ENCODE measurements around the gene NSF.
"Not testable (repeated sequence)": the region's sequence is repeated elsewhere in the genome, so short reads cannot be mapped to it uniquely, and the experiment has no call there.

NSF gene

DNA sequence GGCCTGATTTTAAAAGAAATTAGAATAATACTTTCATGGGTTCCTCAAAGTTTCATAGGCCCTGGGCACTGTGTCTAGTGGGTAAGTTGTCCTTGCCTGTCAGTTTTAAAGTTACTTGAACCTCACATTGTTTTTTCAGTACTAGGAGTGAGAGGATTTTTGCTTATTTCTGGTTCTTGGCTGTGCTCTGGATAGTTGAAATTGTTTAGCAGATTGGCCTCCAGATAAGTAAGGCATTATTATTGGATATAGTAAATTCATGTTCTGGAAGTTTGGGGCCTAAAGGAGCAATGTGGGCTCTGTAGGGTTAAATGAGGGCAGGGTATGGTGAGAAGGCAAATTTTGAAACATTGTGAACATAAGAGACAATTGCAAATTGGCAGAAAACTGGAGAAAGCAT, 149.5 kb downstream of the NSF start:
- H3K27me3 Mint-ChIP-seq (ENCODE audit: low read depth) = no peaks in the 10 kb centered on the region
- no peak overlapping the region for H3K27ac Mint-ChIP-seq
- H3K36me3 Mint-ChIP-seq (ENCODE audit: low read depth) = peaks cover 2% of the 10 kb centered on the region
- no peaks in the 10 kb centered on the region for H3K4me1 Mint-ChIP-seq (ENCODE audit: low read depth)
- H3K4me3 Mint-ChIP-seq = no peak overlapping the region
- no peaks in the 10 kb centered on the region for H3K9me3 Mint-ChIP-seq
- no peak for DNase-seq (ENCODE audit: low spot score)

DNA sequence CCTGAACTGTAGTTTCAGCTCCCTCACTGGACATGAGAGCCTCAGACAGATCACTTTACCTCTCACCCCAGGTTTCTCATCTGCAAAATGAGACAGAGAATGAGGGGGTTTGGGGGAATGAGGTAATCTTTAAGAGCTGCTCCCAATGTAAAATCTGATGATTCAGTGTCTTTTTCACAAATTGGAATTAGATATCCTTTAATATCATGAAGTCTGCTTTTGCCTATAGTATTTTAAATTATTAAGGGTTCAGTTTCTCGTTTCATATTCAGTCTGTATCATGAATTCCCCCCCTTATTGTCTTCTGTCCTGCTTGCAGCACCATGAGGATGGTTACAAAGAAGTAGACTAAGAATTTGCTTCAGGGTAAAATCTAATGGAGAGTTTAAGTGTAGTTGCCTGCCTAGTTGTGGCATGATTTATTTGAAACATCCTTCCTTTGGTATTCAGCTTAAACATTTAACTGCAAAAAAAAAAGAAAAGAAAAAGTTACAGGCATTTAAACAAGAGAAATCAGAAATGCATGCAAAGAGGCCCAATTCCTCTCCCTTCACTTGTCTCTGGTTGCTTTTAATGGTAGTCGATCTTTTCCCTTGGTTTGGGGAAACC, 150.8 kb downstream of the NSF start:
- no peak overlapping the region for H3K27ac Mint-ChIP-seq
- H3K36me3 Mint-ChIP-seq (ENCODE audit: low read depth) = peaks cover 2% of the 10 kb centered on the region
- no peak for DNase-seq (ENCODE audit: low spot score)
- no peaks in the 10 kb centered on the region for H3K4me1 Mint-ChIP-seq (ENCODE audit: low read depth)
- no peaks in the 10 kb centered on the region for H3K9me3 Mint-ChIP-seq
- H3K4me3 Mint-ChIP-seq = no peak overlapping the region
- no peaks in the 10 kb centered on the region for H3K27me3 Mint-ChIP-seq (ENCODE audit: low read depth)

DNA sequence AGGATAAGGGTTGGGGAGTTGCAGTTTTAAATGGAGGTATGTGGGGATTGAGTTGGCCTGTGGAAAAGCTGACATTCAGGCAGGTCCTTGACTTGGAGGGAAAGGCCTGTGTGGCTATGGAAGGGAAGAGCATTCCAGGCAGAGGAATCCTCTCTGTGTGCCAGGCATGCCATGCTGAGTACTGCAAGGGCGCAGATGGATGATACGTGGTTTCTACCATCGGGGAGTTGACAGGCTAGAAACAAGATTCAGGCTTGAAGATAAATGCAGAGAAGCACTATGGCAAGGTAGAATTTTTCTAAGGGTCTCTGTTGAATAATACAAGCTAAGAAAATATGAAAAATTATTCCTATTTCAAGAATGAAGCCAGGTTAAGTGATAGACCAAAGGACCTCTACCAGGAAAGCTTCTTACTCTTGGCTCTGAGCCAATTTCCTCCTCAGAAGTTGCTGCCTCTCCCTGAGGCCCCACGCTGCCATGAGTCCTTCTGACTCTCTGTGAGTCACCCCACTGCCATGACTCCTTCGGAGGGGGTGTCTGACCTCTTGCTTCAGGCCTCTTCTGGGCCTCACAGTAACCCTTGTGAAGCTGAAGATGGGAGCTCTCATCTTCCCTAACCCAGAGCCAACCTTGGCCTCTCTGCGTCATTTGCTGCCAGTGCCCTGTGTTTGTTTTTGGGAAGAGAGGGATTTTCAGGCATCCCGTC, 152.2 kb downstream of the NSF start:
- H3K4me3 Mint-ChIP-seq = no peak overlapping the region
- DNase-seq (ENCODE audit: low spot score) = no peak
- no peaks in the 10 kb centered on the region for H3K9me3 Mint-ChIP-seq
- no peak overlapping the region for H3K27ac Mint-ChIP-seq
- H3K4me1 Mint-ChIP-seq (ENCODE audit: low read depth) = no peaks in the 10 kb centered on the region
- H3K27me3 Mint-ChIP-seq (ENCODE audit: low read depth) = no peaks in the 10 kb centered on the region
- H3K36me3 Mint-ChIP-seq (ENCODE audit: low read depth) = no peaks in the 10 kb centered on the region

DNA sequence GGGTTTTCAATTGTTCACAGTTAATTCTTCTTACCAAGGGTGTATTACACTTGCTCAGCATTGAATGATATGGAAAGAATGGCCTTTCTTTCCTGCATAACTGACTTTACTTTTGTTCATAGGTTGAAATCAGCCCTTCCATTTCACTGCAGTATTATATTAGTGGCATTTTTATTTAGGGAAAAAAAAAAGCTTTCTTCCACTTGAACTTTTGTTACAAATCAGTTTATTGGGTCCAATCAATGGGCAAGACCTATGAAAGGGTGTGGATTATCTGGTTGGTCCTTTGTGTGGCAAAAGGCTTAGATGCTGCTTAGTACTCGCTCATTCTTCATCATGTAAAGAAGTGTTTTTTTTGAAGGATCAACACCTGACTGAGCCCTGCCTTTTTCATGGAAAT, 154.0 kb downstream of the NSF start:
- H3K27ac Mint-ChIP-seq = no peak overlapping the region
- H3K4me3 Mint-ChIP-seq = no peak overlapping the region
- H3K4me1 Mint-ChIP-seq (ENCODE audit: low read depth) = no peaks in the 10 kb centered on the region
- no peaks in the 10 kb centered on the region for H3K9me3 Mint-ChIP-seq
- peaks cover 4% of the 10 kb centered on the region for H3K36me3 Mint-ChIP-seq (ENCODE audit: low read depth)
- DNase-seq (ENCODE audit: low spot score) = no peak
- no peaks in the 10 kb centered on the region for H3K27me3 Mint-ChIP-seq (ENCODE audit: low read depth)

DNA sequence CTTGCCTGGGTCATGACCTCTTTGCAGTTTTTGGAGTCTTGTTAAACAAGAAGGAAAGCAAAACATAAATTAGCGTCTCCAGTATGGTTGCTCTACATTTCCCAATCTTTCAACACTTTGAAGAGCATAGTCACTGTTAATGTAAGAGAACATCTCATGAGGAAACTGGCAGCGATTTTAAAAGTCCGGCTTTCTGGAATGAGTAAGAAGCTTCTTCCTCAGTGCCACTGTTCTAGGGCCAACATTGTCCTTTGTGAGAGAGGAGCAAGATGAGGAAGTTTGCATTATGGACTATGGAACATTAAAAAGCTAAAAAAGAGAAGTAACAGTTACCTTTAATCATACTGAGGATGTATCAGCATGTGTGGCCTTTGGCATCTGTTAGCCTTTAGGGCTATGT, 154.9 kb downstream of the NSF start:
- Mint-ChIP-seq H3K4me1 (ENCODE audit: low read depth) (no peaks in the 10 kb centered on the region), H3K27me3 (ENCODE audit: low read depth) (no peaks in the 10 kb centered on the region), H3K4me3 (no peak overlapping the region), H3K36me3 (ENCODE audit: low read depth) (peaks cover 4% of the 10 kb centered on the region), H3K27ac (no peak overlapping the region), H3K9me3 (no peaks in the 10 kb centered on the region)
- DNase-seq (ENCODE audit: low spot score) = no peak

DNA sequence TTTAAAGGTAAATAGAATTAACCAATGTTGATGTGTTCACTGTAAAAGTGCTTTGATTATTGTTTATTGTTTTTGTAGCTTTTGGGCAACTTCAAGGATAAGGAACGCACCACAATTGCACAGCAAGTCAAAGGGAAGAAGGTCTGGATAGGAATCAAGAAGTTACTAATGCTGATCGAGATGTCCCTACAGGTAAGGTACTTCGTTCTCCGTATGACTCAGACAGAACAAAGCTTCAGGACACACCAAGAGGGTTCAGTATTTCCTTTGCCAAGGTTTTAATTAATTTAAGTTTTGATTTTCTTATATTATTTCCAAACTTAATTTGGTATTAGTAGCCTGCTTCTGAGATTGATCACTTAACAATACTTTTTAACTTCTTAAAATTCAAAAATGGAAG, 161.0 kb downstream of the NSF start:
- Mint-ChIP-seq H3K36me3 (ENCODE audit: low read depth) (peaks cover 26% of the 10 kb centered on the region), H3K9me3 (no peaks in the 10 kb centered on the region), H3K4me1 (ENCODE audit: low read depth) (no peaks in the 10 kb centered on the region), H3K27ac (no peak overlapping the region), H3K27me3 (ENCODE audit: low read depth) (no peaks in the 10 kb centered on the region), H3K4me3 (no peak overlapping the region)
- DNase-seq (ENCODE audit: low spot score) = no peak

DNA sequence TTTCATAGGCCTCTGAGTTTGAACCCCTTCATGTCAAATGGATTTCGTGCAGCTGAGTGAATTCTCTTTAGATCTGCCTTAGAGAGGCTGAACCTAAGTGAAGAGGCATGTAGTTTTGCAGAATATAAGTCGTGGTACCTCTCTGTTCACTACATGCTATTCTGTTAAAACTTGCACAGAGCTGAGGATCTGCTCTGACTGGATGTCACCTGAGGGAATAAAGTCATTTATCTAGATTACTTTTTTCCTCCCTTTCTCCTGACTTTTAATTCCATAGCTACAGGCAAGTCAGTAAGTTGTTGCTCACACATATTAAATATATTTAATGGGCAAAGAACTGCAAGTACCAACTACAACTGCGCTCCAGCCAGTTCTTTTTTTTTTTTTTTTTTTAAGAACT, 163.3 kb downstream of the NSF start:
- Mint-ChIP-seq H3K36me3 (ENCODE audit: low read depth) (peaks cover 25% of the 10 kb centered on the region), H3K4me3 (no peak overlapping the region), H3K9me3 (no peaks in the 10 kb centered on the region), H3K27ac (no peak overlapping the region), H3K4me1 (ENCODE audit: low read depth) (no peaks in the 10 kb centered on the region), H3K27me3 (ENCODE audit: low read depth) (no peaks in the 10 kb centered on the region)
- no peak for DNase-seq (ENCODE audit: low spot score)

DNA sequence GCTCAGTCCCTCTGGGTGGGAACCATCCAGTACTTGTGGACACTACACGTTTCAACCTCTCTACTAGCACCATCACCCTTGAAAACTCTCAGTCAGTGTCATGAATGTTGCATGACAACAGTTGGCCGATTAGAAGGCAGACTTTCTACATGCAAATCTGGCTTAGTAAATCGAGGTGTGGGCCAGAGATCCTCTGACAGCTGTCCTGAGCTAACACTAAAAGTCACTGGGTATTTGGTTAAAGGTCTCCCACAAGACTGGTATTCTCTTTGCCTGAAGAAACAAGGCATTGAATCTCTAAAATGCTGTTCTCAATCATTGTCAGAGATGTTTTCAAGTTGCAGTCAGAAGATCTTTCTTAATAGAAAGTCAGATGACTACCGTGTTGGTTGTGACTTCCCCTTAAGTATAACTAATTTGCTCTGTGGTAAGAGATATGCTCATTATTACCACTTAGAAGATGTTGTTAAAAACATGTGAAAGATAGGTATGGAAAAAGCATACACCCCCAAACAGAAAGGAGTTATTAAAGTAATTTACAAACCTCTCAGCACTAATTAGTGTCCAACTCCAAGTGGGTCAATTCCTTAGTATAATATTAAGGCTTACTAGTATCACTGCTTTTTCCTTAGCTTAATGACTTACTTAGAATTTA, 165.7 kb downstream of the NSF start:
- Mint-ChIP-seq H3K4me3 (no peak overlapping the region), H3K4me1 (ENCODE audit: low read depth) (no peaks in the 10 kb centered on the region), H3K27ac (no peak overlapping the region), H3K9me3 (no peaks in the 10 kb centered on the region), H3K36me3 (ENCODE audit: low read depth) (peaks cover 25% of the 10 kb centered on the region), H3K27me3 (ENCODE audit: low read depth) (no peaks in the 10 kb centered on the region)
- no peak for DNase-seq (ENCODE audit: low spot score)

DNA sequence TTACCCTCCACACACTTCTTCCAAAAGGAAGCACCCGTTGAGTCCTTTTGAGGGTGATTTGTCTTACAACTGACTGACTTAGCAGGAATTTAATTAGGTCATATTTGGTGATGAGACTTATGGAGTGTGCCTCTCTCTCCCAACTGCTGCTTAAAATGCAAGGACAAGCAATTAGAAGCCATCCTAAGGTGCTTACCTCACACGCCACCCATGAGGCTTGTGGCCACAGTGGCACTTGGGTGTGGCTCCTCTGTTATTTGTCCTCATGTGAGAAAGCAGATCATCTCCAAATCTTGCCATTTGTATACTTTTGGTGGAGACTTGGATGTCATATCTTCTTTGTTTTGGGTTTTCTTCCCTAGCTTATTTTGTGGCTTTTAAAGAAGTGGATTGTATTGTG, 166.4 kb downstream of the NSF start:
- H3K4me1 Mint-ChIP-seq (ENCODE audit: low read depth) = no peaks in the 10 kb centered on the region
- no peaks in the 10 kb centered on the region for H3K9me3 Mint-ChIP-seq
- no peaks in the 10 kb centered on the region for H3K27me3 Mint-ChIP-seq (ENCODE audit: low read depth)
- DNase-seq (ENCODE audit: low spot score) = no peak
- H3K4me3 Mint-ChIP-seq = no peak overlapping the region
- H3K36me3 Mint-ChIP-seq (ENCODE audit: low read depth) = peaks cover 25% of the 10 kb centered on the region
- H3K27ac Mint-ChIP-seq = no peak overlapping the region

DNA sequence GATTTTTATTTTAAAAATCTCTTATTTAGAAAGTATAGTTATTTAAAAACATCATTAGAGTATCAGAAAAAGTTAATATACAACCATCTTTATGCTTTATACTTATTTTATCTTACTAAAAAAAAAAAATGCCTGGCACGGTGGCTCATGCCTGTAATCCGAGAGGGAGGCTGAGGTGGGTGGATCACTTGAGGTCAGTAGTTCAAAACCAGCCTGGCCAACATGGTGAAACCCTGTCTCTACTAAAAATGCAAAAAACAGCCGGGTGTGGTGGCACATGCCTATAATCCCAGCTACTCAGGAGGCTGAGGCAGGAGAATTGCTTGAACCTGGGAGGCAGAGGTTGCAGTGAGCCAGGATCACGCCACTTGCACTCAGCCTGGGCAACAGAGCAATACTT, 167.1 kb downstream of the NSF start:
- H3K36me3 Mint-ChIP-seq (ENCODE audit: low read depth) = peaks cover 23% of the 10 kb centered on the region
- H3K4me1 Mint-ChIP-seq (ENCODE audit: low read depth); H3K27ac Mint-ChIP-seq; DNase-seq (ENCODE audit: low spot score); H3K27me3 Mint-ChIP-seq (ENCODE audit: low read depth); H3K4me3 Mint-ChIP-seq; H3K9me3 Mint-ChIP-seq: not testable (repeated sequence)

DNA sequence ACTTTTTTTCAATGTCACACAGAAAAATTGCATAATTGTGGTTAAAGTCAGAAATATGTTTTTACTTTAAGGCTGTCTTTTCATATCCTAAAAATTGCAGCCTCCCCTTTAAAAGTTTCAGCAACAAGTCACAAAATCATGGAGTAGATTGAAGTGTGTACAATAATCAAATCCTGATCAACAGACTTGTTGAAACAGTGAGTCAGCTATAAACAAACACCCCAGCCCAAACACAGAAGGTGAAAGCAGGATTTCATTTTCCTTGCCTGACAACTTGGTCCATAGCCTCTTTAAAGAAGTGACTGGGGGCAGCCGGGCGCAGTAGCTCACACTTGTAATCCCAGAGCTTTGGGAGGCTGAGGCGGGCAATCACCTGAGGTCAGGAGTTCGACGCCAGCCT, 168.1 kb downstream of the NSF start:
- DNase-seq (ENCODE audit: low spot score) = no peak
- Mint-ChIP-seq H3K4me3 (no peak overlapping the region), H3K4me1 (ENCODE audit: low read depth) (no peaks in the 10 kb centered on the region), H3K9me3 (no peaks in the 10 kb centered on the region), H3K27ac (no peak overlapping the region), H3K27me3 (ENCODE audit: low read depth) (no peaks in the 10 kb centered on the region), H3K36me3 (ENCODE audit: low read depth) (peaks cover 20% of the 10 kb centered on the region)

DNA sequence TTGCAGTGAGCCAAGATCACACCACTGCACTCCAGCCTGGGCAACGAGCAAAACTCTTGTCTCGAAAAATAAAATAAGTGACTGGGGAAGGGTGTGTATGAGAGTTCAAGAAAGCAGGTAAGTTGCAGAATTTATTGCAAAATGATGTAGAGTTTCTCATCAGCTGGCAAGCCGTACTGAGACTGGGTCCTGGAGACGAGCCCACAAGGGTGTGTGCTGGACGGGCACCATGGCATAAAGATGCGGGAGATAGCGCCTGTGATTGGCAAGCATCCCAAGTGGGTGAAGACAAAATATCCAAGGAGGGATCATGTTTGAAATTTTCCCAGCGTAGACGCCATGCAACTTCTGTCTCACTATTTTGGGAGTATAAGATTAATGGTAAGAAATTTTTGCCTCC, 168.7 kb downstream of the NSF start:
- no peaks in the 10 kb centered on the region for H3K9me3 Mint-ChIP-seq
- H3K4me3 Mint-ChIP-seq = no peak overlapping the region
- H3K27me3 Mint-ChIP-seq (ENCODE audit: low read depth) = no peaks in the 10 kb centered on the region
- no peaks in the 10 kb centered on the region for H3K4me1 Mint-ChIP-seq (ENCODE audit: low read depth)
- H3K36me3 Mint-ChIP-seq (ENCODE audit: low read depth) = peaks cover 18% of the 10 kb centered on the region
- no peak overlapping the region for H3K27ac Mint-ChIP-seq
- no peak for DNase-seq (ENCODE audit: low spot score)

DNA sequence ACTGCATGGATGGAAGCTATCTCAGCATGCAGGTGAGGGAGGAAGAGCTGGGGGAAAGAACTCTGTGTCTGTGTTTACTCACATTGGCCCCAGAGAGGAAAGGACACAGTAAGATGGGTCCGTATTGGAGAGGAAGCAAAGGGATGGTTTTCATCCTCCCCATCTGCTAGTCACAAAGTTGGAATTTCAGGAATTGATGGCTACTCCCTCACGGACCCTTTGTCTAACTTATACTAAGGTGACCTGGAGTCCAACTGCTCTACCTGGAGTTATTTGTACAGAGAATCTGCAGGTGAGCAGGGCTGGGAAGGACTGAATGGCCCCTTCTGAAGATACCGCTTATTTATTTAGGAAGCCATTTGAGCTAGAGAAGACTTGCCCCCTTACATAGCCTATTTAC, 172.9 kb downstream of the NSF start:
- H3K36me3 Mint-ChIP-seq (ENCODE audit: low read depth) = peaks cover 3% of the 10 kb centered on the region
- H3K9me3 Mint-ChIP-seq = no peaks in the 10 kb centered on the region
- no peak overlapping the region for H3K4me3 Mint-ChIP-seq
- H3K27me3 Mint-ChIP-seq (ENCODE audit: low read depth) = peaks cover 9% of the 10 kb centered on the region
- DNase-seq (ENCODE audit: low spot score) = no peak
- no peaks in the 10 kb centered on the region for H3K4me1 Mint-ChIP-seq (ENCODE audit: low read depth)
- H3K27ac Mint-ChIP-seq = no peak overlapping the region

DNA sequence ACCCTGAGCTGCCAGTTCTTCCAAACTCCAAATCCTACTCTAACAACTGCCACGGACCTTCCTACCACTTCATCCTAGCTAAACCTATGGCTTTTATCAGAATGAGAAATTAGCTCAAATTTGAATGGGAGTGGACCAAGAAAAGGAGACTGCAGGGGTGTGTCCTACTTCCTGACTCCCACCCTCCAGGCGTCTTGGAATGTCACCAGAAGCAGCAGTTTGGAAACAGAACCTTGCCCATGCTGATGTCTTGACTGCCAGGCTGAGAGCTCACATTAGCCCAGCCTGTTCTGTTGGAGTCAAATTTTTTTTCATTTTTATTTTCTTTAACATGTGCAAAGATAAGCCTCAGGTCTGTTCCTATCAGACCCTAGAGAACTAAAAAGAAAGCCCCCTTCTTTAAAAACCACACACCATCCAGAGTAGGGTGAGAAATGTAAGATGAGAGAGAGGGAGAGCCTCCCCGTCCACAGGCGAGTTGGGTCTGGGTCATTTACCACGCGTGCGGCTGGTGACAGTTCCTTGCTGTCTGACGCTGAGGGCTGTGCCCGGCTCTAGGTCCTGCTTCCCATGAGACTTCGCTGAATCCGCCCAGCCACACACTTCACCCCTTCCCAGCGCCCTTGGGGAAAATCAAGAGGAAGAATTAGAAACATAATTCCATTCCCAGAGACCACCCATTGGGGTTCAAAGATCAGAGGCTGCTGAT, 173.7 kb downstream of the NSF start:
- H3K4me3 Mint-ChIP-seq = no peak overlapping the region
- no peak overlapping the region for H3K27ac Mint-ChIP-seq
- H3K9me3 Mint-ChIP-seq = no peaks in the 10 kb centered on the region
- H3K36me3 Mint-ChIP-seq (ENCODE audit: low read depth) = peaks cover under 1% of the 10 kb centered on the region
- no peaks in the 10 kb centered on the region for H3K4me1 Mint-ChIP-seq (ENCODE audit: low read depth)
- peaks cover 12% of the 10 kb centered on the region for H3K27me3 Mint-ChIP-seq (ENCODE audit: low read depth)
- no peak for DNase-seq (ENCODE audit: low spot score)
